Stimulated activated CD4-positive, alpha-beta T cell treated with anti-CD3 and anti-CD28 coated beads, Interleukin-15, amount 100 ng/mL, for 48 hours (primary cell): ENCODE data around the gene SIL1.
"Not testable (repeated sequence)": the region's sequence is repeated elsewhere in the genome, so short reads cannot be mapped to it uniquely, and the experiment has no call there.

Source experiments
- DNase-seq, 2 donors: peaks; one replicate each; pipeline ENCODE4 v3.0.0-alpha.2; 2020; ENCODE audit warnings: low read depth in 2 of 2

SIL1 gene

DNA sequence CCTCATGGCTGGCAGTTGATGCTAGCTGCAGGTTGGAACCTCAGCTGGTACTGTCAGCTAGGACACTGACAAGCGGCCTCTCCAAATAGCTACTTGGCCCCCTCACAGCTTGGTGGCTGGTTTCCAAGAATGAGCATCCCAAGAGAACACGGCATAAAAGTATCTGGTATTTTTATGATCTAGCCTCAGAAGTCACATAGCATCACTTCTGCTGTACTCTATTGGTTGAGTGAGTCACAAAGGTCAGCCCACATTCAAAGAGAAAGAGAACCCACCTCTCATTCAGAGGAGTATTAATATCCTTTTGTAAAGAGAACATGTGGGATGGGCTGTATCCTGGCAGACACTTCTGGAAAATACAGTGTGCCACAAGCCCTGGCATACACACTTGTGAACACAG, 6.0 kb upstream of the SIL1 start:
- DNase-seq, result no peak

DNA sequence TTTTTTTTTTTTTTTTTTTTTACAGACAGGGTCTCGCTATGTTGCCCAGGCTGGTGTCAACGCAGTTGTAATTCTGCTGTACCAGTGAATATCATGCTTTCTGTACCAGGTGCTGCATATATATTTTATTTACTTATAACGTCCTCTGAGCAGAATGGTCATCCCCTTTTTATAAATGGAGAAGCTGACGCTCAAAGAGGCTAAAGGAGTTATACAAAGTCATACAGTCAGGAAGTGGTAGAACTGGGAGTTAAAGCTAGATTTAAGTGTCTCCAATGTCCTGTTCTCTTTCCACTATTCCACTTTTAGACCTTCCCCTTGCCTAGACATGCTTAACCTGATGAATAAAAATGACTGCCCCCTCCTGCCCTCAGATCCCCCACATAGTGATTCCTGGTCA, 1.2 kb upstream of the SIL1 start:
- DNase-seq, result no peak

DNA sequence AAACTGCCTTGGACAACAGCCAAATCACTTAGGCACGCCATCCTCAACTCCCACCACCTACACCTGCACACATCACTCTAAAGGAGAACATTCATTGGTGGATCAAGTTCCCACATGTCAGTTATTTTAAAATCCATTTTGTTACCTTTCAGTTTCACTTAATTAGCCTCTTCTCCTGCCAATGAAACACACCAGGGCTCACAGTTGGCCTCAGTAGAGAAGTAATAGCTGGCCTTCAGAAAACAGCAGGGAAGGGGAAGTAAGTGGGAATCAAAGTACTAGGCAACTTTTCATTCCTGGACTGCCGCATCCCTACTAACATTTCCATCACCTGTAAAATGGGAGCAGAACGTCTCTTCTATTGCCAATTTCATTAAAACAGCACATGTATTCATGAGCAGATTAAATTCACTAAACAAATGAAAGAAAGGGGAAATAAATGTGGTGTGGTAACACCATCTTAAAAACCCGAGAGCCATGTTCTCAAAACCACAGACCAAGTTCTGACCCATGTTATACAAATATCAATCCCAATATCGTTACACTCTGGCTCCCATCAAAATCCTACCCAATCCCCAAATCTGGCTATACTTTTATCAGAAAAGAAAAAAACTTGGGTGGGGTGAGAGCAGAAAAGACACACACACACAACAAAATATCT, 1.7 kb downstream of the SIL1 start:
- no peak for DNase-seq

DNA sequence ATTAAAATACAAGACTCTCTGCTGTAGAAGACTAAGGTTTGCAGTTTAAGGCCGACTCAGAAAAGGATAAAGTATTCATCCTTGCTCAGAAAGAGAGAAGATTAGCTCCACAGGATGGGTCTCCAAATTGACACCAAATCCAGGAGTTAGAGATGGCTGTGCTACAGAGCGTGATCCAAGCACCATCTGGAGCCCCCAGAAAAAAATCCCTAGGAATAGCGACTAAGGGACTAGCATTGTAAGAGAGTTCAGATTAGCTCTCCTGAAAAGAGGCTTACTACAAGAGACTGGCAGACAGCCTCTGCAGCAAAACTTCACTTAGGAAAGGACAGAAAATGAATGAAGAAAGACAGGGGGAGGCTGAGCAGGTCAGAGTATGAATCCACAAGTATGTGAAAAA, 3.7 kb downstream of the SIL1 start:
- DNase-seq, result no peak

DNA sequence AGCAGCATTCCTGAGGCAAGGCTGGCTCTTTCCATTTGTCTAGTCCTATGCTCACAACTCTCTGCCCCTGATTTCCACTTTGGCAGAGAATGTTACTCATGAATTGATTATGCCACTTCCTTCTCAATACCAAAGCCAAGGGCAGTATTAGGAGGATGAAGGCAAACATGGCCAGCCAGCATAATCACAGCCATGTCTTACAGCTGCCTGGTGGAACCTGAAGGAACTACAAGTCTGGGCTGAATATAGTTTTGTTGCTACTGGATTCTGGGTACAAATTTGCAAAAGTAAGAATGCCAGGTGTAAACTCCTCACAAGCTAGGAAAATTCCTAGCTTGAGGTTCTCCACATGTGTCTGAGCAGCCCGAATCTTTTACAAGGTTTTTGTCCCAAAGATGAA, 4.2 kb downstream of the SIL1 start:
- DNase-seq, result no peak

DNA sequence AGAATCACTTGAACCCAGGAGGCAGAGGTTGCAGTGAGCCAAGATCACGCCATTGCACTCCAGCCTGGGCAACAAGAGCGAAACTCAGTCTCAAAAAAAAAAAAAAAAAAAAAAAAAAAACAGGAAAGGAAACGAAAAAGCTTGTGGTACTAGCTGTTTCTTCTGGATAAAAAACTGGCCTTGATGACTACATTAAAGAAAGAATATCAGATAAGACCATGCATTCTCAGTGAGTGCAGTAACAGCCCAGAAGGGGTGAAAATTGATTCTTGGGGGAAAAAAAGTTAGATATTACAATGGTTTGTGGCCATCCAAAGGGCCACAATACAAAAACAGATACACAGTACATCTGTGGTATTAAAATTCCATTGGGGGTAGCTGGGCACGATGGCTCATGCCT, 5.3 kb downstream of the SIL1 start:
- not testable (repeated sequence) for DNase-seq

DNA sequence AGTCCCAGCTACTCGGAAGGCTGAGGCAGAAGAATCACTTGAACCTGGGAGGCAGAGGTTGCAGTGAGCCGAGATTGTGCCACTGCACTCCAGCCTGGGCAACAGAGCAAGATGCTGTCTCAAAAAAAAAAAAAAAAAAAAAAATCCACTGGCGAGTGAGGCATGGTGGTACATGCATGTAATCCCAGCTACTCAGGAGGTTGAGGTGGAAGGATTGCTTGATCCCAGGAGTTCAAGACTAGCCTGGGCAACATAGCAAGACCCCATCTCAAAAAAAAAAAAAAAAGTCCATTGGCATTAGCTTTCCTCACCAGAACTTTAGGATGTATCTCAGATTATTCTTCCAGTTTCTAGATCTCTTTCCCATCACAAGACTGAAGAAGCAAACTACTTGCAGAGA, 6.2 kb downstream of the SIL1 start:
- not testable (repeated sequence) for DNase-seq

DNA sequence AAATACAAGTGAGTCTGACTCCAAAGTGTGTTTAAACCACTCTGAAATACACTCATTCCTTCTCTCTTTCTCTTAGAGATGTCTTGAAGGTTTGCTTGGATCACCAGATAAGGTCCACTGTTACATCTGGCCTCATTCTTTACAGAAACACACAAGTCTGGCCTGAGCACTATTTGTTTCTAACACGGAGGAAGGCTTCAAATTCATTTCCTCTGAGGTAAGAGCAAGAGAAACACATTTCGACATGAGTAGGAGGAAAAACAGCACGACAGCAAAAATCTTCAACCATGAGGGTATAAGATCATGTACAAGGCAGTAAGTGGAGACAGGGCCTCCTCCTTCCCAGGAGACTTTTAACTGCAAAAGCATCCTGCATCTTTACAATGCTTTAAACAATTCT, 8.0 kb downstream of the SIL1 start:
- no peak for DNase-seq

DNA sequence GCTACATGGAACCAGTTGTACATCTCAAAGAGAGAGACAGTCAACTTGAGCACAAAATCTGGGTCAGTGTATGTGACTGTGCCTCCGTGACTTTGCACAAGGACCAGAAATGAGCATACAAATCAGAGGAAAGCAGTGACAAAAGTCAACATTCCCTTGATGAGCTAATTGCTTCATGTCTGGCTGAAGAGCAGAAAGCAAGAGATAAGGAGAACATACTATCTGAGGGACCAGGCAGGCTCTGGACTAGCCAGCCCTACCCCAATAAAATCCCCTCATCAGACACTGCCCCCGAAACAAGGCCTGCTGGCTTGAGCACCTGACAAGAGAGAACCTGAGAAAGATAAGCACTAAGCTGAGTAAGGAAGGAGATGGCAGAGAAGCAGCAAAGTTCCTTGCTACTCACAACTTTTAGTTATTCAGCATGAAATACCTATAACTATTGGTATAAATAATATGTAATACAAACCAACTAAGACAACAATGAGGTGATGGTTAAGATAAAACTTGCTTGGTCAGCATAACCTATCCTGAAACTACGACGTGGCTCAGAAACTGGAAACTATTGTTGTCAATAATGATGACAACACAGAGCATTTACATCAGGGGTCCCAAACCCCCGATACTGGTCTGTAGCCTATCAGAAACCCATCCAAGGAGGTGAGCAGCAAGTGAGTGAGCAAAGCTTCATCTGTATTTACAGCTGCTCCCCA, 9.5 kb downstream of the SIL1 start:
- no peak for DNase-seq

DNA sequence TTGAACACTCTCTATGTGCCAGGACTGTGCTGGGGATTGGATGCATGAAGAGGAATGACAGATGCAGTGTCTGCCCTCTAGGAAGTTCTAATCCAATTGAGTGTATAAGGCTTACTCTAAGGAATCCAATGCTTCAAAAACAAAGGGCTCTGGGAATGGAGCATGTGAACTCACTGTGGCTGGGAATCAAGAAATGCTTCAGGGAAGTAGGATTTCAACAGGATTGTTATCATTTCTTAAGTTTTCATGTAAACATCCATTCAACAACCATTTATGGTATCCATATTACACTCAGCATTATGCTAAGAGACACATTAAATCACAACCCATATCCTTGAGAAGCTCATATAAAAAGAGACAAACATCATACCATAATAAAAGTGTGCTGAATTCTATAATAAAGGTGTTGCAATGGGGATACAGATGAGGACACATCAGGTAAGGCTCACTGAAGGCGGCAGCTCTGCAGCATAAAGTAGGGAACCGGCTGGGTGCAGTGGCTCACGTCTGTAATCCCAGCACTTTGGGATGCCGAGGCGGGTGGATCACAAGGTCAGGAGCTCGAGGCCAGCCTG, 11.3 kb downstream of the SIL1 start:
- no peak for DNase-seq

DNA sequence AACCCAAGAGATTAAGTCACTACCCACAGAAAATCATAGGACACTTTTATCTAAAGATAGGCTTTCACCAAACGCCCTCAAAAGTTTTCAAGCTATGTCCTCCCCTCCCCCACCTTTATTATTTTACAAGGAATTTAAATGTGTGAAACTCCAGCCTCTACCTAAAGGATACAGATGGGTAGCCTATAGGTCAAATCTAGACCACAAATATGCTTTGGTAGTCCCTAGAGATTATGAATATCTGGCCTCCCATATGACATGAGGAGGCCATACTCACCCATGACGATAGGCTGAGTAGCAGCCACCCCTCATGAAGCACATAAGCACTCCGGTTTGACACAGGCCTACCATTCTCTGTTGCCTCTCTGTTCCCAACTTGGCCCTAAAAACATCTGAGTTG, 11.9 kb downstream of the SIL1 start:
- DNase-seq, result no peak

DNA sequence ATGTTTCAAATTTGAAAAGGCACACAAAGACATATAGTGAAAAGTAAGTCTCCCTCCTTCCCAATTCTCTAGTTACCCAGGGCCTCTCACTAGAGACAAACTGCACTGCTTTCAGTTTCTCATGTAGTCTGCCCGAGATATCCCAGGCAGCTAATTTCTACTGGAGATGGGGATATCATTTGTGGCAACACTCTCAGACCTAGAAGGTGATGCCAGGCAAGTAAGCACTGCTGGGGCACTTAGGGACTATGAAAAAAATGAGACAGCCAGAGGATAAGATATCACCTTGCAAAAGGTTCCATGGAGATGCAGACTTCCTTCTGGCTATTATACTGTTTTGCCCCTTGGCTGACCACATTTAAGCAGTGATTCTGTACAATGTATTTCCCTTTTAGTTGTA, 12.6 kb downstream of the SIL1 start:
- DNase-seq, result no peak

DNA sequence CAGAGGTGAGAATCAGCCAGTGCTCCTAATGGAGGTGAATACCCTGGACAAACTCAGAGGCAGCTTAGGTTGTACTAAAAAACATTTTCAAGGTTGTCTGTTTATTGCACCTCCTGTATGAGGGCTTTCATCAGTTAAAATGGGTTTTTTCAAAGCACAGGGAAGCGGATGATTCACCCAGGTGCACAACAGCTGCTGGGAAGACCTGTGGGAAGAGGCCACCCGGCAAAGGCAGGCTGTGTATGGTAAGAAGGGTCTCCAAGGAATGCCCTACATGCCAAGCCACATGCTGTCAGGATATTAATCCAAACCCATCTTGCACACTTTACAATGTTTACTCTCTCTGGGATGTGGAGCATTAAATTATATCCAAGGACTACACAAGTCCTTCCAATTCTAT, 14.7 kb downstream of the SIL1 start:
- DNase-seq, result no peak

DNA sequence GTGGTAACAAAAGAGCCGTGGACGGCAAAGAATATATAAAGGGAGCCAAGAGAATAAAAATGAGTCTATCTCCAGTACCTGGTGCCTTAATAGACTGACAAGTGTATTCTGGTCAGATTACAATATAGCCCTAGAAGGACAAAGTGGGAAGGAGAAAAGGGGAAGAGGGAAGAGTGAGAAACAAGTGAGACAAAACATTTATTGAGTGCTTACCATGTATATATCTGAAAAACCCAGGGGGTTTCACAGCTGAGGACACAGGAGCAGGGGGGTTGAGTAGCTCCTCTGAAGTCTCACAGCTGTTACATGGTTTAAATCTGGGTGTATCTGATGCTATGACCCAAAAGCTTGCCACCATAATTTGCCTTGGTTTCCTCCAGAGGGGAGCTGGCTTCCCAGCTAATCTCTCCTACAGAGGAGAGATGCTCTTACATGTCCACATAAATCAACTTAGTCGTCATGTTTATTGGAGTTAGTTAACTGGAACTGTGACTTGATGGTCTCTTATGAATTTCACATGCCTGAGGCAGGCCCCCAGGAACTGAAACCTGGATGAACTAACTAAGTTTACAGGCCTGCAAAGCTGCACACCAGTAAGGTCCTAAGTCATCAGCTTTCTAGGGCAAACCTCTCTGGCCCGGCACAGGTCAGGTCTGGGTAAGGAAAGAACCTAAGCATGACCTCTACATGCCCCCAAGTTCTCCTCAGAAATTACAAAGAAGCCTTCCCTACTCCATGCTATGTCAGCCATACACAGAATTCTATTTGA, 15.5 kb downstream of the SIL1 start:
- no peak for DNase-seq

DNA sequence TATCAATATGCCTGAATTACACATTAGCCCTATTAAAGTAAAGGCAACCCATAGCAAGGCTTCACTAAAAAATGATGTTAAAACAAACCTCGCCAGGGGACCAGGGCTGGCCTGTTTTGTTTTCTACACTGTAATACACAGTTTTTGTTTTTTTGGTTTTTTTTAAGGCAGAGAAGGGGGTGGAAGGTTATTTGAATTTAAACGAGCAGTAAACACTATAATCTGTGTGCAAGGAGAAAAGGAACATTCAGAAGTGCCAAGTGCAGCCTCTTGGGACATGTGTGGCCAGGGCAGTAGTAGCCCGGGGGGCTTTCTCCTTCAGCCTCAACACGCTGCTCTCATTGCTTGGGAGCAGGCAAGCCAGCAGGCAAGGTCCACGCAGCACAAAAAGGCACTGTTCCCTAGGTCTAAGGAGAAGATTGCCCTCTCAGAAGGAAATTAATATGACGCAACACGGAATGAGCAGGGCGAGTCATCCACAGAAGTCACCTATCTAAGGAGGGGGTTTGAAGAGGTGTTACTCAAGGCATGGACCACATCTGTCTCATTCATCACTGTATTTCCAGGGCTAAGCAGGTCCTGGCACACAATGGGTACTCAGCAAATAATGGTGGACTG, 16.2 kb downstream of the SIL1 start:
- no peak for DNase-seq

DNA sequence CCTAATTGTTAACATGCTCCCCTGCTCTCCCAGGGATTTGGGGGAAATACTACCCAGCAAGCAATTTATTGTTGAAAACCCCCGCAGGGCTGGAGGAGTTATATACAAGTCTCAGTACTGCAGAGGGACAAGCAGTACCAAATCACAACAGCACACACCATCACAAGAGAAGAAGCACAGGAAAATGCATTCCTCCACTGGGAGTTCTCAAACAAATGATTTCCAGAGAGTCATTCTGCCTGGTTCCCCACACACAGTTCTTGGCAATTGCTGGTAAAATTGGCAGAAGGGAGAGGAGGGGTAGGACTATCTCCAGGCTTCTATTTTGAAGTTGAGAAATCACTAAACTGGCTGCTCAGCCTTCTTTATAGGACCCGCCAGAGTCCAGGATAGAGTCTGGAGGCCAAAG, 16.8 kb downstream of the SIL1 start:
- no peak for DNase-seq

DNA sequence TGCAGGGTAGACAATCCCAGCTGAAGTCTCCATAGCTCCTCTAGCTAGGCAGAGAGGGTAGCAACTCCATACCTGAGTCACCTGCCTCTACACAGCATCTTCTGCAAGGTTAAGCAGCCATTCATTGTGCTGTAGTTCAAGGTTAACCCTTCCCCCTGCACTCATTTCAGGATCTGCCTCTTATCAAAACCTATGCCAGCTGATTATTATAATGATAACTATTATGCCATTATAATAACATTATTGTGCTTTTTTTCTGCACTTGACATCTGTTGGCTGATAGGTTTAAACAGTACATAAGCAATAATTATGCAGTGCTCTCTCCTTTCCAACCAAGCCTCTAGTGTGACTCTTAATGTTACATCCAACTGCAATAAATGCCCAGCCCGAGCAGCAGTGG, 17.3 kb downstream of the SIL1 start:
- DNase-seq, result no peak

DNA sequence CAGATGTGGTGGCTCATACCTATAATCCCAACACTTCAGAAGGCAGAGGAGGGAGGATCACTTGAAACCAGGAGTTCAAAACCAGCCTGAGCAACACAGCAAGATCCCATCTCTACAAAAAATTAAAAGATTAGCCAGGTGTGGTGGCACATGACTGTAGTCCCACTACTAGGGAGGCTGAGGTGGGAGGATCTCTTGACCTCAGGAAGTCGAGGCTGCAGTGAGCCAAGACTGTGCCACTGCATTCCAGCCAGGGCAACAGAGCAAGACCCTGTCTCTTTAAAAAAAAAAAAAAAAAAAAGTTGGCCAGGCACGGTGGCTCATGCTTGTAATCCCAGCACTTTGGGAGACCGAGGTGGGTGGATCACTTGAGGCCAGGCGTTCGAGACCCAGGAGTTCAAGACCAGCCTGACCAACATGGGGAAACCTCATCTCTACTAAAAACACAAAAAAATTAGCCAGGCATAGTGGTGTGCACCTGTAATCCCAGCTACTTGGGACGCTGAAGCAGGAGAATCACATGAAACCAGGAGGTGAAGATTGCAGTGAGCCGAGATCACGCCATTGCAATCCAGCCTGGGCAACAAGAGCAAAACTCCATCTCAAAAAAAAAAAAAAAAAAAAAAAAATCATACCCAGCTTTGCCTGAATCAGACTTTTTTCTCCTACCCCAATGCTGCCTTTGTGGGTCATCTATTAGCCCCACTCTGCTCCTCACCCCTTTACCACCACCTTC, 18.2 kb downstream of the SIL1 start:
- DNase-seq, result not testable (repeated sequence)

DNA sequence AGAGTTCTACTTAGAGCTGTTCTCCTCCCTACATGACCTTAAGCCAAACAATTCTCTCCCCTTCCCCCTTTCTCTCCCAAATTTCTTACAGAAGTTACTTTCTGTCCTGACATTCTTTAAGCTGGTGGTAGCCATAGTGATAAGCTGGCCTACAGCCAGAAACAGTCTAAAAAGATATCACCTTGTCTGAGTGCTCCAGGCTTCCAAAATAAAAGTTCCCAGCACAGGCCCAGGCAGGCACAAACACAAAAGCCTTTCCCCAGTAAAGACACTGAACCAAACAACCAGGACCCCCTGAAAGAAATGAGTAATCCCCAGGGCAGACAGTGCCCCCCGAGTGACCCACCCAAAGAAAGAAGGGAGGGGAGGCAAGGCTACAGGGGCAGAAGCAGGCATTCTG, 19.2 kb downstream of the SIL1 start:
- DNase-seq, result no peak

DNA sequence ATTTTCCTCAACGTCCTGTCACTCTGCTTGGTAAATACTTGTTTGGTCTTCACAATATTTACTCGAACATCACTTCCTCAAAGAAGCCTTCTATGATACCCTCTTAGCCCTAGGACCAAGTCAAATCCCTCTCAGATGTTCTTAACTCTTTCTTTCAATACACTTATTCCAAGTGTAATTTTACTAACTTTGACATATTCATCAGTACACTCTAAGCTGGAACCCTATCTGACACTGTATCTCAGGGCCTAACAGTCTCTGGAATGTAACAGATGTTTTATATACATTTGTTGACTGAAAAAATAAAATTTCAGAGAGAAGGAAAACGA, 19.6 kb downstream of the SIL1 start:
- DNase-seq, result no peak

DNA sequence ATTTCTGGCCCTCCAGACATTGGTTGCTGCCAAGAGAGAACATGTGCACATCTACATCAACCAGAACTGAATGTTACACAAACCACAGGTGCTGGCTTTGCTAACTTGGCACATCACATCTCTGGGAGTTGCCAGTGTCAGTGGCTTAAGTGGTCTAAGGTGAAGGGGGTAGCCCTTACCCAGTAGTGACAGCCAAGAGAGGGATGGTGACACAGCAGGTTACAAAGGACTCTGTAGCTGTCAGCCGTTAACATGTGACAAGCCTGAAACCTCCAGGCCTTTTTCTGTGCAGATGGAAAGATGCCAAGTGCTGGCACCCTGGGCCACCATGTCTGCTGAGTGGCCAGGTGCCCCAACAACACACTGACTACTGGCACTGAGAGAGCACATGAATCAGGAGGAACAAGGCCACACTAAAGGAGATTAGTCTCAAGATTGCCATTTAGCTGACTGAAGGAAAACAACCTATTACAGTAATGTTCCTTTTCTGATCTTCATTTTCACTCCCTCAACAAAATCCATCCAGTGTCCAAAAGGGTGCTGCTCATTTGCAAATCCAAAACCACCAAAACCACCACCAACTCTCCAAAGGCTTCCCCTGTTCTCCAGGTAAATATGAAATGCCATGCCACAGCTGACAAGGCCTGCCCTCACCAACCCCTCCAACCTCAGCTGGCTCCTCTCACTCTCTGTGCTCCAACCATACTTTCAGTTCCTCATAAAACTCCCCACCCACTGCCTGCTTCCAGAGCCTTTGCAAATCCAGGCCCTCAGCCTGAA, 20.2 kb downstream of the SIL1 start:
- DNase-seq, result no peak
